AG09309 (cell line): ENCODE measurements around the gene CMTM4.

Experiments used
- DNase-seq: peaks from one replicate; pipeline ENCODE4 v3.0.0-alpha.2; 2010; ENCODE audit warnings: low read depth
- H3K4me3 ChIP-seq: 2 replicates; pipeline ENCODE4 v1.5.1; 2011; ENCODE audit warnings: mild to moderate bottlenecking, low read depth, low read length, moderate library complexity; ENCODE audit not compliant: control insufficient read depth
- TF ChIP-seq, protein P1 (sequence below): IDR thresholded peaks from 2 replicates; pipeline ENCODE4 v1.5.1; 2011; ENCODE audit warnings: mild to moderate bottlenecking, low read depth, low read length, inconsistent platforms; ENCODE audit not compliant: insufficient read depth, control insufficient read depth; ENCODE audit errors: missing control alignments

CMTM4 gene

DNA sequence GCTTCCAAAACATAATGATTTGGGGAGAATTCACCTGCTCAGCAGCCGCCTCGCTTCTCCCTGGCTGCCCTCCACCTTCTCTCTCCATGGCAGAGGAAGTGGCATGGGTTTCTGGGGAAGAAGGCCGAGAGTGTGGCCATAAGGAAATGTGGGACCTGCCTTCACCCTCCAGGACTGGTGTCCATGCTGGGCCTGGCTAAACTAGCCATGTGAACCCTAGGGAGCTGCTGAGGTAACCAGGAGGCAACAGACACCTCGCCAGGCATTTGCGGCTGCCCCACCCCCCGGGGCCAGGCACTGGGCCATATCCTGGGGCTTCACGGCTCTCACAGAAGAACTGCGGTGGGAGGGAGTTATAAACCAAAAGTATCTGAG, 9.9 kb upstream of the CMTM4 start:
- TF ChIP-seq, protein P1, sequence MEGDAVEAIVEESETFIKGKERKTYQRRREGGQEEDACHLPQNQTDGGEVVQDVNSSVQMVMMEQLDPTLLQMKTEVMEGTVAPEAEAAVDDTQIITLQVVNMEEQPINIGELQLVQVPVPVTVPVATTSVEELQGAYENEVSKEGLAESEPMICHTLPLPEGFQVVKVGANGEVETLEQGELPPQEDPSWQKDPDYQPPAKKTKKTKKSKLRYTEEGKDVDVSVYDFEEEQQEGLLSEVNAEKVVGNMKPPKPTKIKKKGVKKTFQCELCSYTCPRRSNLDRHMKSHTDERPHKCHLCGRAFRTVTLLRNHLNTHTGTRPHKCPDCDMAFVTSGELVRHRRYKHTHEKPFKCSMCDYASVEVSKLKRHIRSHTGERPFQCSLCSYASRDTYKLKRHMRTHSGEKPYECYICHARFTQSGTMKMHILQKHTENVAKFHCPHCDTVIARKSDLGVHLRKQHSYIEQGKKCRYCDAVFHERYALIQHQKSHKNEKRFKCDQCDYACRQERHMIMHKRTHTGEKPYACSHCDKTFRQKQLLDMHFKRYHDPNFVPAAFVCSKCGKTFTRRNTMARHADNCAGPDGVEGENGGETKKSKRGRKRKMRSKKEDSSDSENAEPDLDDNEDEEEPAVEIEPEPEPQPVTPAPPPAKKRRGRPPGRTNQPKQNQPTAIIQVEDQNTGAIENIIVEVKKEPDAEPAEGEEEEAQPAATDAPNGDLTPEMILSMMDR: no peak
- DNase-seq: no peak
- H3K4me3 ChIP-seq: no peak overlapping the region

DNA sequence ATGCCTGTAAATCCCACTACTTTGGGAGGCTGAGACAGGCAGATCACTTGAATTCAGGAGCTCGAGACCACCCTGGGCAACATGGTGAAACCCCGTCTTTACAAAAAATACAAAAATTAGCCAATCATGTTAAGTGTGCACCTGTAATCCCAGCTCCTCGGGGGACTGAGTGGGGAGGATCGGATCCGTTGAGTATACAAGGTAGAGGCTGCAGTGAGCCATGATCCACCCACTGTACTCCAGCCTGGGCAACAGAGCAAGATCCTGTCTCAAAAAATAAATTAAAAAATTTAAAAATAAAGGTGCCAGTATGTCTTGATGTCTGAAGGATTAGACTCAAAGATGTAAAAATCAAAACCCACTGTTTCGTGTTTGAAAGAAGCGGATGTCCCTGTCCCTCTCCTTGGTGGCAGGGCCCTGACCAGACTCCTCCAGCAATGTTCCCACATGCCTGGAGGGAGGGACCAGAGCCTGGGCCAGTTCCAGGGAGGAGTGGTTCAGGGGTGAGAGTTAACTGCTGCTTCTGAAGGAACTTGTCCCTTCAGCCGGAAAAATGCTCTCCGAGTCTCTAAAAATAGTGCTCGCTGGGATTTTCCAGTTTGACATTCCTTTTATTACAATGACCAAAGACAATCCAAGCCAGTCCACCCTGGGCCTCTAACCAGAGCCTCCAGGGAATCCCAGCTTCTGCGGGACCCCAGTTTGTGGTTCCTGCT, 9.4 kb upstream of the CMTM4 start:
- TF ChIP-seq, protein P1: no peak
- no peak overlapping the region for H3K4me3 ChIP-seq
- no peak for DNase-seq

DNA sequence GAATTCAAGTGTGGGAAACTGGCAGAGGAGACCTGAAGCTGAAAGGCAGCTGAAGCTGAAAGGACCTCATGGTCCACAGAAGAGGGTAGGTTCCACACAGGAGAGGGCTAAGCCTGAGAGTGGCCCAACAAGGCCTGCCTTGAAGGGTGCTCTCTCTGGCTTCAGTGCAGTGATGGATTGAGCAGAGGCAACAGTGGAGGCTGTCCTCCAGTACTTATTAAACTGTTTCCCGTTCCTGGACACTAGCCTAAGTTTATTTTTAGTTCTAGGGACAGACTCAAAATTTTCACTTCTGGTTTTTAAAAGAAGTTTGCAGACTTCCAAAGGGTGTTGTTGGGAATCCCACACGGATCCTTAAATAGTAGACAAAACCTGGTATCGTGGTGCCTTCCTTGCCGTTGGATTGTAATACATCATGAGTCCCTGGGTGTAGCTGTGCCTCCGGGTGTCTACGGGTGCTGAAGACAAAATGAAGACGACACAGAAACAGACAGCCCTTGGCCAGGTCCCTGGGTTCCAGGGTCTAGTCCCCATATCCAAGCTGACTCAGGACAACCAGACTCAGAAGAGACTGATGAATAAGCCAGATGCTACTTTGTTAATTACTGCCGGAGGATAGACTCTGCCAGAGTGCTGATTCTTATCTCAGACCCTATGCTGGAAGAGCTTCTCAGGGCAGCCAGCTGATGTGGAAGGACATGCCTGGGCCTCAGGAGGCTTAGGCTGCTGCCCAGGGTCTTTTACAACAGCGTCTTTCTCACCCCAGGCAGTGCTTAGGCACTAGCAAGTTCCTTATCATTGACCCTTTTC, 7.1 kb upstream of the CMTM4 start:
- H3K4me3 ChIP-seq: no peak overlapping the region
- TF ChIP-seq, protein P1: no peak
- no peak for DNase-seq

DNA sequence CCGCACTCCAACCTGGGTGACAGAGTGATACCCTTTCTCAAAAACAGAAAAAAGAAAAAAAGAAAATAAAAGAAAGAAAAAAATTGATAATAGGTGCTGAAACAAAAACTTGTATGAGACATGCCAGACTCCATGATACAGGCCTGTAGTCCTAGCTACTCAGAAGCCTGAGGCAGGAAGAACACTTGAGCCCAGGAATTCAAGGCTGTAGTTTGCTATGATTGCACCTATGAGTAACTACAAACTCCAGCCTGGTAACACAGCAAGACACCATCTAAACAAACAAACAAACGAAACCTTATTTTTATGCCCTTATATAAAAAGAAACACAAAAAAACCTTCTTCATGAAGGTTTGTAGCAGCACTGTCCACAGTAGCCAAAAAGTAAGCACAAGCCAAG, 5.0 kb upstream of the CMTM4 start:
- TF ChIP-seq, protein P1: no peak
- no peak for DNase-seq
- no peak overlapping the region for H3K4me3 ChIP-seq

DNA sequence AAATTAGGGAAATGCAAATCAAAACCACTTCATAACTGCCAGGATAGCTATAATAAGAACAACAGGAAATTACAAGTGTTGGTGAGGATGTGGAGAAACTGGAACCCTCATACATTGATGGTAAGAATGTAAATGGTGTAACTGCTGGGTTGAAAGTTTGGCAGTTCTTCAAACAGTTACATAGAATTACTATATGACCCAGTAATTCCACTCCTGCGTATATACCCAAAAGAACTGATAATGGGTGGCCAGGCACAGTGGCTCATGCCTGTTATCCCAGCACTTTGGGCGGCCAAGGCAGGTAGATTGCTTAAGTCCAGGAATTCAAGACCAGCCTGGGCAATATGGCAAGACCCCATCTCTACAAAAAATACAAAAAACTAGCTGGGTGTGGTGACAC, 4.5 kb upstream of the CMTM4 start:
- DNase-seq: no peak
- TF ChIP-seq, protein P1: no peak
- H3K4me3 ChIP-seq: no peak overlapping the region

DNA sequence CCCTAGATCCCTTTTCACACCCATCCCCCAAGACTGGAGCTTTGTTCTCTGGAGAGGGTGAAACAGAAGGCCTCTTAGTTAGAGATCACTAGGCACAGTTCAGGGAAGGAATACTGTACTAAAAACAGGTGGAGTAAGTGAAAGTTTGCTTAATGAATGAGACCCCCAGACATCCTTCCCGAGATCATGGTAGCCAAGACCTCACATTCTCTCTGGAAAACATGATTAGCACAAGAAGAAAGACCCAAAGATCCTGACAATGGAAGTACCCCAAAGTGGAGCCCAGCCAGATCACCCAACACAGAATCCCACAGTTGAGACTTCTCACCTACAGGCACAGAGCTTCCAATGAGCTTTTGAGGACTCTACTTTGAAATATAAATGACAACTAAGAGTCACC, 3.4 kb upstream of the CMTM4 start:
- DNase-seq: no peak
- TF ChIP-seq, protein P1: no peak

DNA sequence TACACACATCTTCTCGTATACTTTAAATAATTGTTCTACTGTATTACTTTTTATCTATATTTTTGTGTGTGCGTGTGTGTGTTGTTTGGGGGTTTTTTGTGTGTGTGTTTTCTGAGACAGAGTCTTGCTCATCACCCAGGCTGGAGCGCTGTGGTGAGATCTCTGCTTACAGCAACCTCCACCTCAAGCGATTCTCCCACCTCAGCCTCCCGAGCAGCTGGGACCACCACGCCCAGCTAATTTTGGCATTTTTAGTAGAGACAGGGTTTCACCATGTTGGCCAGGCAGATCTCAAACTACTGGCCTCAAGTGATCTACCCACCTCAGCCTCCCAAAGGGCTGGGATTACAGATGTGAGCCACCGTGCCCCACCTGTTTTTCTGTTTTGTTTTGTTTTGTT, 1.5 kb upstream of the CMTM4 start:
- DNase-seq: no peak
- TF ChIP-seq, protein P1: no peak

More for the DNA sequence above, 3.4 kb upstream of the CMTM4 start:
- no peak overlapping the region for H3K4me3 ChIP-seq

More for the DNA sequence above, 1.5 kb upstream of the CMTM4 start:
- no peak overlapping the region for H3K4me3 ChIP-seq
